Measurements from ENCODE around the gene CCL1. TPM values are rescaled to one million over a fixed set of nuclear protein-coding genes. Genes with fewer than 3 reads are reported as not detected.
"Not testable (repeated sequence)": the region's sequence is repeated elsewhere in the genome, so short reads cannot be mapped to it uniquely, and the experiment has no call there.

CCL1 gene
- total RNA-seq, 1 donor from 2014 or later, result 9.5 TPM

- intact Hi-C loops (cut with micrococcal nuclease), result loop anchor here (1.0 kb wide), 3 partner anchors 18 to 189 kb away; no protein-coding TSS in a partner anchor
Measured at GRCh38 chr17:34360601-34361270, 2.3 kb downstream of the CCL1 start.

- intact Hi-C loops (cut with micrococcal nuclease), result no loop called here
Measured at GRCh38 chr17:34358631-34359030, 4.4 kb downstream of the CCL1 start.

- intact Hi-C loops (cut with micrococcal nuclease), result no loop called here
Measured at GRCh38 chr17:34357398-34357797, 5.6 kb downstream of the CCL1 start.

- intact Hi-C loops (cut with micrococcal nuclease), result no loop called here
Measured at GRCh38 chr17:34356194-34356593, 6.8 kb downstream of the CCL1 start, which contains the start of gene CCL13. TSS of gene CCL13 (plus strand) at chr17:34356480. CDS start at chr17:34356527, 47 bp downstream.

GRCh38 chr17:34354637-34355036, 8.4 kb downstream of the CCL1 start:
- intact Hi-C loops (cut with micrococcal nuclease), result no loop called here

- intact Hi-C loops (cut with micrococcal nuclease), result no loop called here
Measured at GRCh38 chr17:34352191-34352590, 10.8 kb downstream of the CCL1 start.

- intact Hi-C loops (cut with micrococcal nuclease), result no loop called here
Measured at GRCh38 chr17:34351096-34351495, 11.9 kb downstream of the CCL1 start.

- intact Hi-C loops (cut with micrococcal nuclease), result no loop called here
Measured at GRCh38 chr17:34349751-34350150, 13.3 kb downstream of the CCL1 start.

GRCh38 chr17:34347063-34347462, 16.0 kb downstream of the CCL1 start:
- intact Hi-C loops (cut with micrococcal nuclease), result no loop called here

GRCh38 chr17:34341916-34342315, 21.1 kb downstream of the CCL1 start:
- intact Hi-C loops (cut with micrococcal nuclease), result no loop called here

- intact Hi-C loops (cut with micrococcal nuclease), result no loop called here
Measured at GRCh38 chr17:34339138-34339770, 23.8 kb downstream of the CCL1 start.

GRCh38 chr17:34337701-34338100, 25.3 kb downstream of the CCL1 start:
- intact Hi-C loops (cut with micrococcal nuclease), result no loop called here

- intact Hi-C loops (cut with micrococcal nuclease), result not testable (repeated sequence)
Measured at GRCh38 chr17:34327580-34327979, 35.5 kb downstream of the CCL1 start.

- intact Hi-C loops (cut with micrococcal nuclease), result no loop called here
Measured at GRCh38 chr17:34321964-34322363, 41.1 kb downstream of the CCL1 start.

- intact Hi-C loops (cut with micrococcal nuclease), result no loop called here
Measured at GRCh38 chr17:34319039-34319483, 44.0 kb downstream of the CCL1 start, which contains the start of gene CCL8. TSS of gene CCL8 (plus strand) at chr17:34319435. CDS start at chr17:34319502, 67 bp downstream.

GRCh38 chr17:34318474-34318873, 44.6 kb downstream of the CCL1 start:
- intact Hi-C loops (cut with micrococcal nuclease), result no loop called here

GRCh38 chr17:34314279-34314678, 48.8 kb downstream of the CCL1 start:
- intact Hi-C loops (cut with micrococcal nuclease), result no loop called here

- intact Hi-C loops (cut with micrococcal nuclease), result no loop called here
Measured at GRCh38 chr17:34313164-34313563, 49.9 kb downstream of the CCL1 start.

GRCh38 chr17:34312080-34312479, 51.0 kb downstream of the CCL1 start:
- intact Hi-C loops (cut with micrococcal nuclease), result no loop called here

- intact Hi-C loops (cut with micrococcal nuclease), result no loop called here
Measured at GRCh38 chr17:34311291-34311690, 51.7 kb downstream of the CCL1 start.

Measured in T-helper 2 cell treated with Interferon-gamma antibody and Interleukin-4, amounts not matched to agents 100 ng/mL and 5 ng/mL, for 36 hours (primary cell).